Glutamatergic neuron (in vitro differentiated cells): ENCODE measurements around the gene SMC4. TPM values are rescaled to one million over a fixed set of nuclear protein-coding genes. Genes with fewer than 3 reads are reported as not detected.
"Not testable (repeated sequence)": the region's sequence is repeated elsewhere in the genome, so short reads cannot be mapped to it uniquely, and the experiment has no call there.

Experiments
- DNase-seq: peaks from one replicate; pipeline ENCODE4 v3.0.0; 2022
- H3K27ac Mint-ChIP-seq: one replicate; pipeline ENCODE4 v1.8.0; 2020; ENCODE audit warnings: mild to moderate bottlenecking, mixed read lengths, inconsistent platforms; ENCODE audit not compliant: unreplicated experiment
- H3K27me3 Mint-ChIP-seq: one replicate; pipeline ENCODE4 v1.8.0; 2020; ENCODE audit warnings: mild to moderate bottlenecking, moderate library complexity, mixed read lengths, inconsistent platforms; ENCODE audit not compliant: unreplicated experiment
- H3K36me3 Mint-ChIP-seq: one replicate; pipeline ENCODE4 v1.8.0; 2020; ENCODE audit warnings: mild to moderate bottlenecking, mixed read lengths, inconsistent platforms; ENCODE audit not compliant: unreplicated experiment
- H3K4me1 Mint-ChIP-seq: one replicate; pipeline ENCODE4 v1.8.0; 2020; ENCODE audit warnings: mild to moderate bottlenecking, low read depth, mixed read lengths, inconsistent platforms; ENCODE audit not compliant: unreplicated experiment
- H3K4me3 Mint-ChIP-seq: one replicate; pipeline ENCODE4 v1.8.0; 2020; ENCODE audit warnings: mild to moderate bottlenecking, mixed read lengths, inconsistent platforms; ENCODE audit not compliant: unreplicated experiment
- H3K9me3 Mint-ChIP-seq: one replicate; pipeline ENCODE4 v1.8.0; 2020; ENCODE audit warnings: mild to moderate bottlenecking, moderate library complexity, mixed read lengths, inconsistent platforms; ENCODE audit not compliant: unreplicated experiment
- CTCF ChIP-seq: fragments of 200-600 bp; sonication (generic); IDR thresholded peaks from one replicate; pipeline ENCODE4 v1.5.0; 2021; ENCODE audit not compliant: partially characterized antibody, unreplicated experiment
- total RNA-seq: library from RNA; stranded (reverse); fragmentation: NEBNext Ultra II Directional; extraction: Animal tissue kit (Norgen Biotek cat#: 25700); gene quantifications from one replicate; pipeline ENCODE4 v1.2.1, GENCODE V29; 2021; ENCODE audit not compliant: unreplicated experiment

Gene SMC4
- total RNA-seq, 1 donor from 2014 or later = 34.0 TPM

DNA sequence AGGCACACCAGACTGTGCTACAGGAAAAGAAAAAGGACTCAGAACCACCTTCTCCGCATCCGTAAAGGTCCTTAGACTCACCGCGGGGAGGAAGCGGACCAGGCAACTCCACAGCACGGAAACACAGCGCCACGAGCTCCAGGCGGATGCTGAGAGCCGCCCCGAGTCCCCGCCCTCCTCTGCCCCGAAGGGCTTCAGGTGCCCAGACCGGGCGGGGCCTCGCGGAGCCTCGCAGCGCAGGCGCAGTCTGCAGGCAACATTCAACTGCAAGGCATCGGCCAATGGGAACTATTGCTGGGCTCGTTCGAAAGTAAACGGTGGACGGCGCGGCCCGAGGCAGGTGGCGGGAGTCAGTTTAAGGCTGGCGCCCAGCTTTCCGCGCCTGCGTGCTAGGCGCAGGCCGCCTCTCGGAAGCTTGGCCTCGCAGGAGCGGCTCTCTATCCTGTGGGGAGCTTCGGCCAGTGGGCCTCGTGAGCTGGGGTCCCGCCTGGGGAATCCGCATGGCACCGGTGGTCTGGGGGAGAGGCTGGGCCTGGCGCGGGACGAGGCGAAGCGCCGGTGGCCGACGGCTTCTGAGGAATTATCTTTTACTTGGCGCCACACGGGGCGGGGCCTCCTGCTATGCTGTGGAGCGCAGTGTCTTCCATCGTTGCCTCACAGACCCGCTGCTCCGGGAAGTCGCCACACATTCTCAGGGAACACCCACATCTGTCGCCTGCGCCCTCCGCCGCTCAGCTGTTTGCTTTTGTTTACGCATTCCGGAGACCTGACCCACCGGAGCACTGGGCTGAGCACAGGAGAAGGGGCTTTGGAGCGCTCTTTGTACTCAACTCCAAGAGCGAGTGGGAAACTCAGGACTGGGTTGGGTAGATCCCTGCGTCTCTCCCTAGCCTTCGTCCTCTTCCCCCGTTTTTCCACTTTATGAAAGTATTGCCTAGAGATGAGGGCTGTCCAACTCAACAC, 50.5 kb downstream of the SMC4 start, which contains the start of gene TRIM59:
Gene TRIM59 (minus strand): TSS at position 151 of the 963 bp plus-strand sequence. CDS start 10,603 bp downstream, outside the sequence.
- peaks cover 6% of the 10 kb centered on the region for H3K9me3 Mint-ChIP-seq
- peak within 1 kb of the TSS; percentile 95 for H3K4me3 Mint-ChIP-seq
- peaks cover 3% of the 10 kb centered on the region for H3K4me1 Mint-ChIP-seq
- H3K27ac Mint-ChIP-seq = peak within 1 kb of the TSS; percentile 91
- DNase-seq = peak; percentile 98
- peaks cover 4% of the 10 kb centered on the region for H3K36me3 Mint-ChIP-seq
- no peak for TF ChIP-seq CTCF
- peaks cover 4% of the 10 kb centered on the region for H3K27me3 Mint-ChIP-seq

DNA sequence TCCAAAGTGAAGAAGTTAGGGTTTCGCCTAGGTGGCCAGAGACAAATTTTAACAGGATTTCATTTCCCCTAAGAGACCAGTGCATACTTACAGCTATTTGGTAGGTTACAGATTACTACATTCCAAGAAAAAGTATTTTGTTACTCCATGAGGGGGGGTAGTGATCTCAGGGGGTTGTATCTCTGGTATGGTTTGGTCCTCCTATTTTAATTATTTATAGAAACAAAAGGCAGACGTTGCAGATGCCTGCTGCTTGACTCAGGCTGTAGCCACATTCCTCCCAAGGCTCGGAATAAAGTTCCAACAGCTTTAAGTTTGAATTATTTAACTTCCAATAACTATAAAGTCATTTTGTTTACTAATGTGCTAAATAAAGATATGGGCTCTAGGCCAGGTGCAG, 51.4 kb downstream of the SMC4 start:
- no peak for TF ChIP-seq CTCF
- H3K36me3 Mint-ChIP-seq = peaks cover 4% of the 10 kb centered on the region
- peaks cover 4% of the 10 kb centered on the region for H3K27me3 Mint-ChIP-seq
- DNase-seq = no peak
- H3K27ac Mint-ChIP-seq = peak overlapping the region; percentile 68
- H3K9me3 Mint-ChIP-seq = peaks cover 6% of the 10 kb centered on the region
- H3K4me3 Mint-ChIP-seq = peak overlapping the region; percentile 95
- H3K4me1 Mint-ChIP-seq = peaks cover 3% of the 10 kb centered on the region

GRCh38 chr3:160451602-160452001, 52.2 kb downstream of the SMC4 start:
- no peak for DNase-seq
- peaks cover 3% of the 10 kb centered on the region for H3K4me1 Mint-ChIP-seq
- H3K27me3 Mint-ChIP-seq = peaks cover 4% of the 10 kb centered on the region
- H3K27ac Mint-ChIP-seq = no peak overlapping the region
- peaks cover 4% of the 10 kb centered on the region for H3K36me3 Mint-ChIP-seq
- peaks cover 6% of the 10 kb centered on the region for H3K9me3 Mint-ChIP-seq
- no peak for TF ChIP-seq CTCF
- no peak overlapping the region for H3K4me3 Mint-ChIP-seq

DNA sequence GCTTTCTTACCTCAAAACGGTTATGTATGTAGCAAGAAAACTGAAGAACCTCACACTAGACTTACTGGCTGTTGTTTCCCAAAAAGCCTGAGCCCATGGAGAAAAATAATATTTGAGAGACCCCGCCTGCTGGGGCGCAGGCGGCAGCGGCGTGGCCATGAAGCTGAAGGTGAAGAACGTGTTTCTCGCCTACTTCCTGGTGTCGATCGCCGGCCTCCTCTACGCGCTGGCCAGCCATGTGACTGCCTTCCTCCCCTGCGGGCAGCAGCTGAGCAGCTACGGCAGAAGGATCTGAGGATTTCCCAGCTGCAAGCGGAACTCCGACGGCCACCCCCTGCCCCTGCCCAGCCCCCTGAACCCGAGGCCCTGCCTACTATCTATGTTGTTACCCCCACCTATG, 52.8 kb downstream of the SMC4 start:
- H3K27me3 Mint-ChIP-seq, H3K36me3 Mint-ChIP-seq, H3K9me3 Mint-ChIP-seq, DNase-seq, H3K27ac Mint-ChIP-seq, H3K4me3 Mint-ChIP-seq, H3K4me1 Mint-ChIP-seq: not testable (repeated sequence)

DNA sequence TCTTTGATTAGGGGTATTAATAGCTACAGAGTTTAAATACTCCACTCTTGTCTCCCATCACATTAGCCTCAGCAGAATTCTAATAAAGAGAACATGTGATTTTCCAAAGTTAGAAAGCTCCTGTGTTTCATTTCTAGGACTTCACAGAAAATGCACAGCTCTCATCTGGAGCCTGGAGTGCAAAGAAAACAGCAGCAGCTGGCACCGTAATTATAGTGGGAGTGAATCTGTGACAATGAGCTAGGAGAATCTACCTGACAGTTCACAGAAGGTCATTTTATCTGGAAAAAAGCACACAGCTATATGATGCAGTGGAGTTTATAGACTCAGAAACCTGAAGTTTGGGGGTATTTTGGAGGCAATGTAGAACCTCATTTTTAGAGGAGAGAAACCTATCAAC, 55.5 kb downstream of the SMC4 start:
- Mint-ChIP-seq H3K4me1 (peaks cover 3% of the 10 kb centered on the region), H3K9me3 (peaks cover 9% of the 10 kb centered on the region), H3K27ac (no peak overlapping the region), H3K27me3 (peaks cover 4% of the 10 kb centered on the region), H3K4me3 (no peak overlapping the region), H3K36me3 (peaks cover 9% of the 10 kb centered on the region)
- DNase-seq = no peak
- TF ChIP-seq CTCF = no peak
